ENCODE measurements around the gene HS3ST2. TPM values are rescaled to one million over a fixed set of nuclear protein-coding genes. Genes with fewer than 3 reads are reported as not detected.

Gene HS3ST2
- total and polyA plus RNA-seq, 2 experiments from 2014 or later = 1.4 to 3.2 TPM

GRCh38 chr16:22815863-22816262 is 1.9 kb downstream of the HS3ST2 start:
- DNase-seq (ENCODE audit: low spot score) = no peak
- peaks cover 3% of the 10 kb centered on the region for H4K20me1 ChIP-seq (replicated peaks; ENCODE audit: insufficient read depth)
- H3K79me2 ChIP-seq (replicated peaks; ENCODE audit: insufficient read depth) = no peaks in the 10 kb centered on the region; the same call in 1 of the 2 replicates
- H3K4me2 ChIP-seq = no peak overlapping the region
- H3K4me3 ChIP-seq = no peak overlapping the region
- H3K4me1 Mint-ChIP-seq = no peaks in the 10 kb centered on the region; the same call in 1 of the 3 replicates
- H3K27me3 Mint-ChIP-seq (ENCODE audit: insufficient read depth, low read depth, poor library complexity) = peaks cover 30% of the 10 kb centered on the region
- H3K4me3 Mint-ChIP-seq = no peak overlapping the region
- H2AFZ ChIP-seq = no peak overlapping the region
- peaks cover 24% of the 10 kb centered on the region for H3K27me3 ChIP-seq (ENCODE audit: insufficient read depth)
- H3K27ac ChIP-seq (ENCODE audit: low read depth) = no peak overlapping the region
- H3K4me1 ChIP-seq (ENCODE audit: insufficient read depth) = no peaks in the 10 kb centered on the region
- ATAC-seq = no peak
- H3K9me3 Mint-ChIP-seq = no peaks in the 10 kb centered on the region
- no peak overlapping the region for H3K27ac Mint-ChIP-seq
- H3K36me3 ChIP-seq (ENCODE audit: insufficient read depth) = no peaks in the 10 kb centered on the region
- H3F3A ChIP-seq (replicated peaks; ENCODE audit: low read depth) = no peaks in the 10 kb centered on the region
- H3K36me3 Mint-ChIP-seq (ENCODE audit: low read depth) = peaks cover 5% of the 10 kb centered on the region; the same call in 2 of the 3 replicates
- no peaks in the 10 kb centered on the region for H3K9me2 ChIP-seq (ENCODE audit: insufficient read depth)
- TF ChIP-seq REST (IDR thresholded peaks at IDR 0.05; ENCODE audit: unreplicated experiment) (no peak), JUNB (IDR thresholded peaks at IDR 0.05; ENCODE audit: unreplicated experiment) (no peak), EZH2phosphoT487 (IDR thresholded peaks at IDR 0.05; ENCODE audit: unreplicated experiment) (no peak), ZNF114 (CRISPR knock-in tag; IDR thresholded peaks at IDR 0.05) (no peak), NANOG (IDR thresholded peaks at IDR 0.05; ENCODE audit: borderline replicate concordance) (no peak), EZH2 (IDR thresholded peaks at IDR 0.05; ENCODE audit: low read depth, unreplicated experiment) (no peak), ZNF331 (CRISPR knock-in tag; IDR thresholded peaks at IDR 0.05; ENCODE audit: low read depth) (no peak), STAT1 (IDR thresholded peaks at IDR 0.05; ENCODE audit: unreplicated experiment) (no peak), POLR2AphosphoS5 (IDR thresholded peaks at IDR 0.05; ENCODE audit: low read depth) (no peak), CREB1 (CRISPR knock-in tag; IDR thresholded peaks at IDR 0.05; ENCODE audit: low read depth) (no peak)
- TF ChIP-seq, protein P1, sequence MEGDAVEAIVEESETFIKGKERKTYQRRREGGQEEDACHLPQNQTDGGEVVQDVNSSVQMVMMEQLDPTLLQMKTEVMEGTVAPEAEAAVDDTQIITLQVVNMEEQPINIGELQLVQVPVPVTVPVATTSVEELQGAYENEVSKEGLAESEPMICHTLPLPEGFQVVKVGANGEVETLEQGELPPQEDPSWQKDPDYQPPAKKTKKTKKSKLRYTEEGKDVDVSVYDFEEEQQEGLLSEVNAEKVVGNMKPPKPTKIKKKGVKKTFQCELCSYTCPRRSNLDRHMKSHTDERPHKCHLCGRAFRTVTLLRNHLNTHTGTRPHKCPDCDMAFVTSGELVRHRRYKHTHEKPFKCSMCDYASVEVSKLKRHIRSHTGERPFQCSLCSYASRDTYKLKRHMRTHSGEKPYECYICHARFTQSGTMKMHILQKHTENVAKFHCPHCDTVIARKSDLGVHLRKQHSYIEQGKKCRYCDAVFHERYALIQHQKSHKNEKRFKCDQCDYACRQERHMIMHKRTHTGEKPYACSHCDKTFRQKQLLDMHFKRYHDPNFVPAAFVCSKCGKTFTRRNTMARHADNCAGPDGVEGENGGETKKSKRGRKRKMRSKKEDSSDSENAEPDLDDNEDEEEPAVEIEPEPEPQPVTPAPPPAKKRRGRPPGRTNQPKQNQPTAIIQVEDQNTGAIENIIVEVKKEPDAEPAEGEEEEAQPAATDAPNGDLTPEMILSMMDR (conservative IDR thresholded peaks at IDR 0.05; ENCODE audit: low read depth in 2 of 2) = no peak
- TF ChIP-seq, protein P2, sequence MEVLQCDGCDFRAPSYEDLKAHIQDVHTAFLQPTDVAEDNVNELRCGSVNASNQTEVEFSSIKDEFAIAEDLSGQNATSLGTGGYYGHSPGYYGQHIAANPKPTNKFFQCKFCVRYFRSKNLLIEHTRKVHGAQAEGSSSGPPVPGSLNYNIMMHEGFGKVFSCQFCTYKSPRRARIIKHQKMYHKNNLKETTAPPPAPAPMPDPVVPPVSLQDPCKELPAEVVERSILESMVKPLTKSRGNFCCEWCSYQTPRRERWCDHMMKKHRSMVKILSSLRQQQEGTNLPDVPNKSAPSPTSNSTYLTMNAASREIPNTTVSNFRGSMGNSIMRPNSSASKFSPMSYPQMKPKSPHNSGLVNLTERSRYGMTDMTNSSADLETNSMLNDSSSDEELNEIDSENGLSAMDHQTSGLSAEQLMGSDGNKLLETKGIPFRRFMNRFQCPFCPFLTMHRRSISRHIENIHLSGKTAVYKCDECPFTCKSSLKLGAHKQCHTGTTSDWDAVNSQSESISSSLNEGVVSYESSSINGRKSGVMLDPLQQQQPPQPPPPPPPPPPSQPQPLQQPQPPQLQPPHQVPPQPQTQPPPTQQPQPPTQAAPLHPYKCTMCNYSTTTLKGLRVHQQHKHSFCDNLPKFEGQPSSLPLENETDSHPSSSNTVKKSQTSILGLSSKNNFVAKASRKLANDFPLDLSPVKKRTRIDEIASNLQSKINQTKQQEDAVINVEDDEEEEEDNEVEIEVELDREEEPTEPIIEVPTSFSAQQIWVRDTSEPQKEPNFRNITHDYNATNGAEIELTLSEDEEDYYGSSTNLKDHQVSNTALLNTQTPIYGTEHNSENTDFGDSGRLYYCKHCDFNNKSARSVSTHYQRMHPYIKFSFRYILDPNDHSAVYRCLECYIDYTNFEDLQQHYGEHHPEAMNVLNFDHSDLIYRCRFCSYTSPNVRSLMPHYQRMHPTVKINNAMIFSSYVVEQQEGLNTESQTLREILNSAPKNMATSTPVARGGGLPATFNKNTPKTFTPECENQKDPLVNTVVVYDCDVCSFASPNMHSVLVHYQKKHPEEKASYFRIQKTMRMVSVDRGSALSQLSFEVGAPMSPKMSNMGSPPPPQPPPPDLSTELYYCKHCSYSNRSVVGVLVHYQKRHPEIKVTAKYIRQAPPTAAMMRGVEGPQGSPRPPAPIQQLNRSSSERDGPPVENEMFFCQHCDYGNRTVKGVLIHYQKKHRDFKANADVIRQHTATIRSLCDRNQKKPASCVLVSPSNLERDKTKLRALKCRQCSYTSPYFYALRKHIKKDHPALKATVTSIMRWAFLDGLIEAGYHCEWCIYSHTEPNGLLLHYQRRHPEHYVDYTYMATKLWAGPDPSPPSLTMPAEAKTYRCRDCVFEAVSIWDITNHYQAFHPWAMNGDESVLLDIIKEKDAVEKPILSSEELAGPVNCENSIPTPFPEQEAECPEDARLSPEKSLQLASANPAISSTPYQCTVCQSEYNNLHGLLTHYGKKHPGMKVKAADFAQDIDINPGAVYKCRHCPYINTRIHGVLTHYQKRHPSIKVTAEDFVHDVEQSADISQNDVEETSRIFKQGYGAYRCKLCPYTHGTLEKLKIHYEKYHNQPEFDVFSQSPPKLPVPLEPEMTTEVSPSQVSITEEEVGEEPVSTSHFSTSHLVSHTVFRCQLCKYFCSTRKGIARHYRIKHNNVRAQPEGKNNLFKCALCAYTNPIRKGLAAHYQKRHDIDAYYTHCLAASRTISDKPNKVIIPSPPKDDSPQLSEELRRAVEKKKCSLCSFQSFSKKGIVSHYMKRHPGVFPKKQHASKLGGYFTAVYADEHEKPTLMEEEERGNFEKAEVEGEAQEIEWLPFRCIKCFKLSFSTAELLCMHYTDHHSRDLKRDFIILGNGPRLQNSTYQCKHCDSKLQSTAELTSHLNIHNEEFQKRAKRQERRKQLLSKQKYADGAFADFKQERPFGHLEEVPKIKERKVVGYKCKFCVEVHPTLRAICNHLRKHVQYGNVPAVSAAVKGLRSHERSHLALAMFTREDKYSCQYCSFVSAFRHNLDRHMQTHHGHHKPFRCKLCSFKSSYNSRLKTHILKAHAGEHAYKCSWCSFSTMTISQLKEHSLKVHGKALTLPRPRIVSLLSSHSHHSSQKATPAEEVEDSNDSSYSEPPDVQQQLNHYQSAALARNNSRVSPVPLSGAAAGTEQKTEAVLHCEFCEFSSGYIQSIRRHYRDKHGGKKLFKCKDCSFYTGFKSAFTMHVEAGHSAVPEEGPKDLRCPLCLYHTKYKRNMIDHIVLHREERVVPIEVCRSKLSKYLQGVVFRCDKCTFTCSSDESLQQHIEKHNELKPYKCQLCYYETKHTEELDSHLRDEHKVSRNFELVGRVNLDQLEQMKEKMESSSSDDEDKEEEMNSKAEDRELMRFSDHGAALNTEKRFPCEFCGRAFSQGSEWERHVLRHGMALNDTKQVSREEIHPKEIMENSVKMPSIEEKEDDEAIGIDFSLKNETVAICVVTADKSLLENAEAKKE (CRISPR knock-in tag; IDR thresholded peaks at IDR 0.05) = no peak
- TF ChIP-seq, protein P3, sequence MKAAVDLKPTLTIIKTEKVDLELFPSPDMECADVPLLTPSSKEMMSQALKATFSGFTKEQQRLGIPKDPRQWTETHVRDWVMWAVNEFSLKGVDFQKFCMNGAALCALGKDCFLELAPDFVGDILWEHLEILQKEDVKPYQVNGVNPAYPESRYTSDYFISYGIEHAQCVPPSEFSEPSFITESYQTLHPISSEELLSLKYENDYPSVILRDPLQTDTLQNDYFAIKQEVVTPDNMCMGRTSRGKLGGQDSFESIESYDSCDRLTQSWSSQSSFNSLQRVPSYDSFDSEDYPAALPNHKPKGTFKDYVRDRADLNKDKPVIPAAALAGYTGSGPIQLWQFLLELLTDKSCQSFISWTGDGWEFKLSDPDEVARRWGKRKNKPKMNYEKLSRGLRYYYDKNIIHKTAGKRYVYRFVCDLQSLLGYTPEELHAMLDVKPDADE (IDR thresholded peaks at IDR 0.05) = no peak

Measured in GM23338 (cell line).